HepG2 (cell line): ENCODE data around the gene RASAL3. TPM values are rescaled to one million over a fixed set of nuclear protein-coding genes. Genes with fewer than 3 reads are reported as not detected.

Experiments
- ATAC-seq: fragments of 200-7000 bp; cut with Tn5 transposase; 3 replicates; pipeline ENCODE4 v1.9.1; 2020; ENCODE audit warnings: mild to moderate bottlenecking, moderate library complexity
- BruUV-seq: library from RNA; stranded (reverse); fragments of 400-500 nt; replicated peaks from 2 replicates; lab custom pipeline; 2021; lab: Mats Ljungman, UMichigan
- CTCF ChIA-PET: fragments of 300-600 bp; formaldehyde crosslinking; extraction: SDS; loops from one replicate; lab custom pipeline; 2021; ENCODE audit warnings: low total read pairs, inconsistent platforms, low intra/inter-chr PET ratio; lab: Yijun Ruan, JAX
- POLR2A ChIA-PET: fragments of 350-600 bp; sonication (Branson Sonifier 250); formaldehyde crosslinking; loops from one replicate; lab custom pipeline; 2020; ENCODE audit warnings: antibody characterized with exemption, inconsistent platforms; lab: Yijun Ruan, JAX
- DNase-seq: peaks from one replicate; pipeline ENCODE4 v3.0.0-alpha.2; 2015; ENCODE audit warnings: low spot score
- FAIRE-seq: peaks from 3 replicates; lab custom pipeline; 2011; peaks lifted over from hg19 to GRCh38; lab: Jason Lieb, UNC
- H2AFZ ChIP-seq: one replicate; pipeline ENCODE4 v1.6.1; 2011; ENCODE audit warnings: low read length, inconsistent platforms
- H3K27ac ChIP-seq: fragments of 300-600 bp; 3 replicates; pipeline ENCODE4 v1.8.0; 2011; ENCODE audit warnings: mixed run types, mild to moderate bottlenecking, mixed read lengths, low read length, inconsistent platforms; ENCODE audit not compliant: insufficient read depth; ENCODE audit errors: extremely low read length
- H3K27me3 ChIP-seq, 2 experiments: fragments of 200-600 bp in 1 of 2; 2 replicates in 1 of 2; 3 replicates in 1 of 2; pipeline versions ENCODE4 v1.6.0 to v1.8.0; 2011; ENCODE audit warnings: low read length in 2 of 2, mild to moderate bottlenecking in 2 of 2, moderate library complexity in 2 of 2, inconsistent platforms in 1 of 2; ENCODE audit not compliant: insufficient read depth in 2 of 2, control insufficient read depth in 1 of 2
- H3K36me3 ChIP-seq, 2 experiments: fragments of 200-600 bp in 1 of 2; replicated peaks in 1 of 2; 2 replicates in 1 of 2; 3 replicates in 1 of 2; pipeline versions ENCODE4 v1.5.1 to v1.8.0; 2011; ENCODE audit warnings: low read length in 2 of 2, inconsistent platforms in 1 of 2; ENCODE audit not compliant: insufficient read depth in 2 of 2, control insufficient read depth in 1 of 2
- H3K4me1 ChIP-seq: 2 replicates; pipeline ENCODE4 v1.5.1; 2012; ENCODE audit warnings: low read length, inconsistent platforms; ENCODE audit not compliant: insufficient read depth
- H3K4me2 ChIP-seq: 2 replicates; pipeline ENCODE4 v1.6.0; 2011; ENCODE audit warnings: low read depth, low read length, inconsistent platforms
- H3K4me3 ChIP-seq, 3 experiments: fragments of 200-600 bp in 1 of 3; sonication (generic), shearing (Covaris generic) in 1 of 3; replicated peaks in 1 of 3; 2 replicates each; pipeline ENCODE4 v1.5.1; 2011 to 2016; ENCODE audit warnings: low read length in 3 of 3, inconsistent platforms in 2 of 3, low read depth in 2 of 3, mild to moderate bottlenecking in 2 of 3, control low read depth in 1 of 3, mixed read lengths in 1 of 3; ENCODE audit not compliant: insufficient read depth in 1 of 3
- H3K79me2 ChIP-seq: one replicate; pipeline ENCODE4 v1.6.1; 2011; ENCODE audit warnings: low read length, inconsistent platforms; ENCODE audit not compliant: insufficient read depth
- H3K9ac ChIP-seq: 2 replicates; pipeline ENCODE4 v1.6.0; 2011; ENCODE audit warnings: mild to moderate bottlenecking, low read depth, low read length, inconsistent platforms; ENCODE audit not compliant: insufficient read depth
- H3K9me3 ChIP-seq: 2 replicates; pipeline ENCODE4 v1.5.1; 2012; ENCODE audit warnings: mild to moderate bottlenecking, low read length
- H4K20me1 ChIP-seq: 2 replicates; pipeline ENCODE4 v1.6.0; 2011; ENCODE audit warnings: inconsistent platforms, mild to moderate bottlenecking, low read length, moderate library complexity; ENCODE audit not compliant: insufficient read depth
- AGO1 ChIP-seq: fragments of 200-400 bp; formaldehyde crosslinking; IDR thresholded peaks from 2 replicates; pipeline ENCODE4 v1.6.1; 2017; ENCODE audit warnings: mild to moderate bottlenecking, low read depth, low read length, moderate library complexity; ENCODE audit not compliant: poor library complexity, severe bottlenecking
- ATF7 ChIP-seq, 2 experiments: fragments of 450-650 bp in 1 of 2; sonication (generic) in 1 of 2; formaldehyde crosslinking in 1 of 2; IDR thresholded peaks; 2 replicates each; pipeline versions ENCODE4 v1.4.0 to v1.6.1; 2016 to 2020; ENCODE audit warnings: antibody characterized with exemption in 1 of 2, mild to moderate bottlenecking in 1 of 2, missing genetic modification reagents in 1 of 2
- ATF7-NPFF ChIP-seq: sonication (generic); formaldehyde crosslinking; IDR thresholded peaks from 2 replicates; pipeline ENCODE4 v1.8.1; 2023; ENCODE audit warnings: mild to moderate bottlenecking, low read depth, missing genetic modification reagents, moderate library complexity
- FOXA3 ChIP-seq: IDR thresholded peaks from 2 replicates; pipeline ENCODE4 v1.6.1; 2016; ENCODE audit warnings: missing genetic modification reagents, missing compliant biosample characterization
- FOXP1 ChIP-seq, 2 experiments: fragments of 450-650 bp in 1 of 2; IDR thresholded peaks; 2 replicates each; pipeline ENCODE4 v1.6.1; 2017 to 2018; ENCODE audit warnings: antibody characterized with exemption in 1 of 2
- HNRNPL ChIP-seq: fragments of 200-400 bp; formaldehyde crosslinking; IDR thresholded peaks from 2 replicates; pipeline ENCODE4 v1.6.1; 2017; ENCODE audit warnings: mild to moderate bottlenecking, low read depth, low read length
- JUN ChIP-seq: sonication (generic); formaldehyde crosslinking; IDR thresholded peaks from 2 replicates; pipeline ENCODE4 v1.4.0; 2020; ENCODE audit warnings: mild to moderate bottlenecking, missing genetic modification reagents
- MED8 ChIP-seq: sonication (generic); formaldehyde crosslinking; IDR thresholded peaks from 2 replicates; pipeline ENCODE4 v1.8.1; 2023; ENCODE audit warnings: mild to moderate bottlenecking, missing genetic modification reagents; ENCODE audit not compliant: insufficient replicate concordance
- REPIN1 ChIP-seq: sonication (generic); formaldehyde crosslinking; IDR thresholded peaks from 2 replicates; pipeline ENCODE4 v1.8.0; 2022; ENCODE audit warnings: missing genetic modification reagents, low read depth, mild to moderate bottlenecking, borderline replicate concordance
- ZC3H13 ChIP-seq: sonication (generic); formaldehyde crosslinking; IDR thresholded peaks from 2 replicates; pipeline ENCODE4 v1.8.1; 2023; ENCODE audit warnings: mild to moderate bottlenecking, missing genetic modification reagents, moderate library complexity
- ZMYM2 ChIP-seq: sonication (generic); formaldehyde crosslinking; IDR thresholded peaks from 2 replicates; pipeline ENCODE4 v1.8.0; 2022; ENCODE audit warnings: mild to moderate bottlenecking, missing genetic modification reagents
- ZNF207 ChIP-seq: fragments of 450-650 bp; IDR thresholded peaks from 2 replicates; pipeline ENCODE4 v1.6.1; 2016; ENCODE audit warnings: antibody characterized with exemption, borderline replicate concordance
- ZNF263 ChIP-seq: sonication (generic); formaldehyde crosslinking; IDR thresholded peaks from 2 replicates; pipeline ENCODE4 v1.4.0; 2020; ENCODE audit warnings: missing genetic modification reagents
- ZNF30 ChIP-seq: sonication (generic); formaldehyde crosslinking; IDR thresholded peaks from 2 replicates; pipeline ENCODE4 v1.5.0; 2020; ENCODE audit warnings: mild to moderate bottlenecking, missing genetic modification reagents
- ZSCAN31 ChIP-seq: sonication (generic); formaldehyde crosslinking; IDR thresholded peaks from 2 replicates; pipeline ENCODE4 v1.5.0; 2020; ENCODE audit warnings: low read depth, mild to moderate bottlenecking, missing genetic modification reagents
- WGBS: methylation state at CpG from one replicate; pipeline ENCODE4 v1.1.6; 2017; ENCODE audit warnings: low lambda C conversion rate; 5-methylcytosine and 5-hydroxymethylcytosine counted together
- in situ Hi-C: cut with HindIII; loops from 2 replicates; pipeline ENCODE4 v1.10.0; 2017; ENCODE audit warnings: low pct_unique_long_range_greater_than_20kb; ENCODE audit not compliant: extremely low pct_ligation_motif_present
- intact Hi-C: fragments of 100-400 bp; cut with micrococcal nuclease; formaldehyde crosslinking; loops from one replicate; pipeline ENCODE4 v1.10.0; 2022; ENCODE audit not compliant: unreplicated experiment
- polyA plus RNA-seq, 8 experiments: library from polyadenylated mRNA; depleted of rRNA in 3 of 8; stranded (reverse) in 7 of 8; unstranded in 1 of 8; fragments of >200 nt; fragmentation: Illumina TruSeq in 4 of 8; extraction: Trizol in 4 of 8; gene quantifications; 2 replicates each; pipeline versions ENCODE4 v1.2.1 to v1.2.3, GENCODE V29; 2011 to 2016; ENCODE audit warnings: low read depth in 4 of 8, missing spikeins in 1 of 8, mixed read lengths in 1 of 8; ENCODE audit not compliant: insufficient read depth in 1 of 8
- total RNA-seq, 5 experiments: library from RNA; depleted of rRNA; stranded (reverse); fragments of >200 nt; fragmentation: Illumina TruSeq; extraction: Trizol; gene quantifications; 2 replicates each; pipeline ENCODE4 v1.2.3, GENCODE V29; 2016; ENCODE audit warnings: low read depth in 1 of 5
- TF ChIP-seq, protein P1 (sequence below): sonication (generic); formaldehyde crosslinking; IDR thresholded peaks from 2 replicates; pipeline ENCODE4 v1.4.0; 2020; ENCODE audit warnings: missing genetic modification reagents
- TF ChIP-seq, protein P2 (sequence below): sonication (generic); formaldehyde crosslinking; IDR thresholded peaks from 2 replicates; pipeline ENCODE4 v1.4.0; 2020; ENCODE audit warnings: missing genetic modification reagents, mild to moderate bottlenecking, borderline replicate concordance
- TF ChIP-seq, protein P3 (sequence below): sonication (generic); formaldehyde crosslinking; IDR thresholded peaks from 2 replicates; pipeline ENCODE4 v1.4.0; 2020; ENCODE audit warnings: mild to moderate bottlenecking, missing genetic modification reagents

RASAL3 gene
- total and polyA plus RNA-seq, 2 of the 13 experiments (the other 11 are each of a cell fraction or from before 2014, with no cell fraction given): not detected

DNA sequence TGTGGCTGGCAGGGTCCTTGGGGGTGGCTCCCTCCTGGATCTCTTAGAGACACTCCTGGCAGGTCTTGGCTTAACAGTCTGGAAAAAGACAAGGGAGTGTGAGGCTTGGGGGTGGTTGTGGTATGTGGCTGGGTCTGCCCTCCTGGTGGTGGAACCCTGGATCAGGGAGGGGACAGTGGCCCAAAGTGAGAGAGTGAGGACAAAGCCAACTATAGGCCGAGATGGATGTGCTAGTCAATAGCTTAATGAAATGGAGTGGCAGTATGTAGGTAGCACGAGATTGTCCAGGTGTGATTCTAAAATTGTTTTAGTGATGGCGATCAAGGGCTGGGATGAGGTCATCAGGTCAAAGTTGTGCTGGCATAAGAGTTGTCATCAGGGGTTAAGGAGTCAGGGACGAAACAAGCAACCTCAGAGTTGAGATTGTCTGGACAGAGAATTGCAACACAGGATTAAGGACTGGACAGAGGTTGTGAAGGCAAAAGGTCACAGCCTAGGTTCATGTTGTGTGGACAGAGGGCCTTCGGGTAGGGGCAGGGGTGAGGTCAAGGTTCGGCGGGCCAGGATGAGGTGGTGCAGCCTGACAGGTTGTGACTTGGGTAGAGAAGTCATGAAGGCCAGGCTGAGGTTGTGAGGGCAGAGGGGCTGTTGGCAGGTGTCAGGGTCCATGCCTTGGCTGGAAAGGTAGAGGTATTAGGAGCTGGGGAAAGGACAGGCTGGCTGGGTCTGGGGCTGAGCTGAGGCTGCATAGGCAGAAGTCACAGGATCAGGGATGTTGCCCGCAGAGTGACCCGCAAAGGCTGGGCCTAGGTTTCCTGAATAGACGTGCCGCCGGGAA lies 4.5 kb upstream of the RASAL3 start:
- no peaks in the 10 kb centered on the region for H4K20me1 ChIP-seq
- no TSS peak for BruUV-seq
- ChIA-PET CTCF (no interaction called here), POLR2A (no interaction called here)
- in situ Hi-C loops (no loop called here), intact Hi-C loops (no loop called here)
- ATAC-seq (peak; percentile 79), DNase-seq (no peak), FAIRE-seq (peak; percentile 88)
- 29% methylated on average over 12 of the region's 12 CpGs for WGBS
- no peaks in the 10 kb centered on the region for H3K36me3 ChIP-seq
- no peaks in the 10 kb centered on the region for H3K9me3 ChIP-seq
- peaks cover 33% of the 10 kb centered on the region for H3K4me1 ChIP-seq
- H3K4me2 ChIP-seq: peak overlapping the region; percentile 23; the same call in 1 of the 2 replicates
- no peaks in the 10 kb centered on the region for H3K27me3 ChIP-seq
- H3K27ac ChIP-seq: no peak overlapping the region
- no peak overlapping the region for H3K9ac ChIP-seq
- no peak overlapping the region; a peak in 1 of 6 replicates for H3K4me3 ChIP-seq
- no peaks in the 10 kb centered on the region for H3K79me2 ChIP-seq
- H2AFZ ChIP-seq: no peak overlapping the region
- TF ChIP-seq ZNF207 (no peak), ZSCAN31 (CRISPR knock-in tag) (no peak), JUN (0 out of 2 replicates have a peak, but pooled peaks have one; percentile 61), ATF7-NPFF (no peak), FOXA3 (CRISPR knock-in tag) (peak; percentile 18; the same call in 1 of the 2 replicates), FOXP1 (IDR thresholded peaks at IDR 0.05) (no peak), FOXP1 (CRISPR knock-in tag; IDR thresholded peaks at IDR 0.05) (peak; percentile 27; the same call in 1 of the 2 replicates), ZNF263 (no peak), ZMYM2 (CRISPR knock-in tag) (peak; percentile 81), AGO1 (no peak), ZNF30 (CRISPR knock-in tag) (no peak), MED8 (CRISPR knock-in tag) (no peak), ATF7 (IDR thresholded peaks at IDR 0.05) (peak; percentile 81), ATF7 (CRISPR knock-in tag; IDR thresholded peaks at IDR 0.05) (no peak), HNRNPL (no peak), REPIN1 (CRISPR knock-in tag) (0 out of 2 replicates have a peak, but pooled peaks have one; percentile 24), ZC3H13 (CRISPR knock-in tag) (no peak)
- TF ChIP-seq, protein P1, sequence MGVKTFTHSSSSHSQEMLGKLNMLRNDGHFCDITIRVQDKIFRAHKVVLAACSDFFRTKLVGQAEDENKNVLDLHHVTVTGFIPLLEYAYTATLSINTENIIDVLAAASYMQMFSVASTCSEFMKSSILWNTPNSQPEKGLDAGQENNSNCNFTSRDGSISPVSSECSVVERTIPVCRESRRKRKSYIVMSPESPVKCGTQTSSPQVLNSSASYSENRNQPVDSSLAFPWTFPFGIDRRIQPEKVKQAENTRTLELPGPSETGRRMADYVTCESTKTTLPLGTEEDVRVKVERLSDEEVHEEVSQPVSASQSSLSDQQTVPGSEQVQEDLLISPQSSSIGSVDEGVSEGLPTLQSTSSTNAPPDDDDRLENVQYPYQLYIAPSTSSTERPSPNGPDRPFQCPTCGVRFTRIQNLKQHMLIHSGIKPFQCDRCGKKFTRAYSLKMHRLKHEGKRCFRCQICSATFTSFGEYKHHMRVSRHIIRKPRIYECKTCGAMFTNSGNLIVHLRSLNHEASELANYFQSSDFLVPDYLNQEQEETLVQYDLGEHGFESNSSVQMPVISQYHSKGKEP (CRISPR knock-in tag): no peak
- TF ChIP-seq, protein P2, sequence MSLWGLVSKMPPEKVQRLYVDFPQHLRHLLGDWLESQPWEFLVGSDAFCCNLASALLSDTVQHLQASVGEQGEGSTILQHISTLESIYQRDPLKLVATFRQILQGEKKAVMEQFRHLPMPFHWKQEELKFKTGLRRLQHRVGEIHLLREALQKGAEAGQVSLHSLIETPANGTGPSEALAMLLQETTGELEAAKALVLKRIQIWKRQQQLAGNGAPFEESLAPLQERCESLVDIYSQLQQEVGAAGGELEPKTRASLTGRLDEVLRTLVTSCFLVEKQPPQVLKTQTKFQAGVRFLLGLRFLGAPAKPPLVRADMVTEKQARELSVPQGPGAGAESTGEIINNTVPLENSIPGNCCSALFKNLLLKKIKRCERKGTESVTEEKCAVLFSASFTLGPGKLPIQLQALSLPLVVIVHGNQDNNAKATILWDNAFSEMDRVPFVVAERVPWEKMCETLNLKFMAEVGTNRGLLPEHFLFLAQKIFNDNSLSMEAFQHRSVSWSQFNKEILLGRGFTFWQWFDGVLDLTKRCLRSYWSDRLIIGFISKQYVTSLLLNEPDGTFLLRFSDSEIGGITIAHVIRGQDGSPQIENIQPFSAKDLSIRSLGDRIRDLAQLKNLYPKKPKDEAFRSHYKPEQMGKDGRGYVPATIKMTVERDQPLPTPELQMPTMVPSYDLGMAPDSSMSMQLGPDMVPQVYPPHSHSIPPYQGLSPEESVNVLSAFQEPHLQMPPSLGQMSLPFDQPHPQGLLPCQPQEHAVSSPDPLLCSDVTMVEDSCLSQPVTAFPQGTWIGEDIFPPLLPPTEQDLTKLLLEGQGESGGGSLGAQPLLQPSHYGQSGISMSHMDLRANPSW: no peak
- TF ChIP-seq, protein P3, sequence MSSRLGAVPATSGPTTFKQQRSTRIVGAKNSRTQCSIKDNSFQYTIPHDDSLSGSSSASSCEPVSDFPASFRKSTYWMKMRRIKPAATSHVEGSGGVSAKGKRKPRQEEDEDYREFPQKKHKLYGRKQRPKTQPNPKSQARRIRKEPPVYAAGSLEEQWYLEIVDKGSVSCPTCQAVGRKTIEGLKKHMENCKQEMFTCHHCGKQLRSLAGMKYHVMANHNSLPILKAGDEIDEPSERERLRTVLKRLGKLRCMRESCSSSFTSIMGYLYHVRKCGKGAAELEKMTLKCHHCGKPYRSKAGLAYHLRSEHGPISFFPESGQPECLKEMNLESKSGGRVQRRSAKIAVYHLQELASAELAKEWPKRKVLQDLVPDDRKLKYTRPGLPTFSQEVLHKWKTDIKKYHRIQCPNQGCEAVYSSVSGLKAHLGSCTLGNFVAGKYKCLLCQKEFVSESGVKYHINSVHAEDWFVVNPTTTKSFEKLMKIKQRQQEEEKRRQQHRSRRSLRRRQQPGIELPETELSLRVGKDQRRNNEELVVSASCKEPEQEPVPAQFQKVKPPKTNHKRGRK (CRISPR knock-in tag): no peak
